MV-4-11 (cell line): ENCODE data around the gene POP7.

Experiments used
- DNase-seq: peaks from one replicate; lab custom pipeline; 2025; lab: John Stamatoyannopoulos, UW

The POP7 gene

DNA sequence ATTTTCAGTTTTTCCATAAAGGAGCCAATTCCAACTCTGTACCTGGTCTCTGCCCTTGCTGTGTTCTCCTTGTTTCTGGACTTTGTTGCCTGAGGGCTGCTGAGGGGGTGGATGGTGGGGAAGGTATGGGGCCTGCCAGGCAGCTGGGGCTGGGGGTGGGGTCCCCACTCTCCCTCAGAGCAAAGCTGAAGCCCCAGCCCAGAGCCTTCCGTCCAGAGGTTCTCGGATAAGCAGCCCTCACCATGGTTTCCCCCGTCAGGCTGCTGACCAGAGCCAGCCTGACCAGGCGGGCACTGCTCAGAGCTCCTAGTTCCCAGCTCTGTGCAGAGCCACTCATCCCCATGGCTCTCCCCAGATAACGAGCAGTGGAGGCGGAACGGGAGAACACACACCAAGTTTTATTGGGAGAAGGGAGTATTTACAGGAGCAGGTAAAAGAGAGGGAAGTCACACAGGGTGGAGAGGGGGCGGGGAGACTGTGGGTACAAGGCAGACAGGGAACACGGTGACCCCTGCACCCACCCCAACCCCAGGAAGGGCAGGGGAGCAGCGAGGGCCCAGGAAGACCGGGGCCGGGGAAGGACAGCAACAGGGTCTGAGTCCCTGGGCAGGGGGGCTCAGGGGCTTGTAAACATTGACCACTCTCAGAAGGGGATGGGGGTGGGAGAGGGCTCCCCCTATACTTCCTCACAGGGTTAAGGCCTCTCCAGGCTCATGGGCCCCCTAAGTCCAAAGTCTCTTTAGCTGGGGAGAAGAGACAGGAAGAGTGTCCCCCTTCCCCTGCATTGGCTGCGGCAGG lies 26.6 kb upstream of the POP7 start:
- DNase-seq: no peak

DNA sequence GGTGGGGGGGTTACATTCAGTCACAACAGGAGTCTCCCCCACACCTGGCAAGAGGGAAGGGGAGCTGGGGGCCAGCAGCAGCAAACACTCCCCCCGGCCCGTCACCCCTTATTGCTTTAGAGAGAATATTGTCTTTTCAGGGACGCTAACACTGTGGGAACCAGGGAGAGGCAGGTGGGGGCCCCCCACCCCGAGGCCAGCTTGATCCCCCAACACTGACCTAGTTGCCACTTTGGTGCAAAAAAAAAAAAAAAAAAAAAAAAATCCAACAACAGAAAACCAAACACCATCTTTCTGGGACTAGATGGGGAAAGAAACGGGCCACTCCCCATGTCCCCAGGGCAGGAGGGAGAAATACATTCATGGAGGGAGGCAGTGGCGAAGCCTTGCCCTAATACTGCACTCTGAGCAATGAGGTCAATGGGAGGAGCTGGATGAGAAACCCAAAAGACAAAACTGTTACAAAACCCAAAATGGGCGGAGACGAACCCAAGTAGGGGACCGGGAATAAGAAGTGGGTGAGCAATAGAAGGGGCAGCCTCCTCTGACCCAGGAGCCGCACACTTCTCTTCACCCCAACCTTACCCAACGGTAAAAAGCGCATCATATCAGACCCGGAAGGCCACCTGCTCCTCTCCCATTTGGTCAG lies 25.9 kb upstream of the POP7 start:
- DNase-seq: peak; percentile 67

DNA sequence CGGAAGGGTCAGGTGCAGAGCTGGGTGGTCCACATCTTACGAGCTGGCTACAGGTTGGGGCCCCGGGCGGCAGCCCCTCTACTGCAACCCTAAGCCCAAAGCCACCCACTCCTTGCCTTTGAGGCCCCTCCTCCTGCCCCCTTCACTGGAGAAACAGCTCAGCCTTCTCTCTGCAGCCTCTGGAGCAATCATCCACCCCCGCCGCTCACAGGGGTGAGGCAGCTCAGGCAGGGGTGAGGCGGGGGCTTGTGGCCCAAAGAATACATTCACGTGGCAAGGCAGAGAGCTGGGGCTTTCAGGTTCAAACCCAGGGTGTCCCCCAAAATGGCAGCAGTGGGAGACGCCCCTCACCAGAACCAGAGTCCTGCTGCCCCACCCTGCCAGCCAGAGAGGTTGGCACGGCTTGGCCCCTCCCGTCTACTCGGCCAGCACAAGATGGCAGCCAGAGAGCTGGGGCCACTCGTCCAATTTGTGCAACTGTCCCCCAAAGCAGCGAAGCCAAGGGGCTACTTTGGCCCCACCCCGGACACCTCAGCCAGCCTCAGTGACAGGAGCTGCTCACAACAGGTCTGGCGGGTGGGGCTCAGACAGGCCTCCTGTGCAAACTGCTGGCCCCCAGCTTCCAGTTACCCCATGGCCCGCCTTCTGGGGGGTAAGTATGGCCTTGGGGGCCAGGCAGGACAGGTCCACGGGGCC lies 25.2 kb upstream of the POP7 start:
- DNase-seq: no peak

DNA sequence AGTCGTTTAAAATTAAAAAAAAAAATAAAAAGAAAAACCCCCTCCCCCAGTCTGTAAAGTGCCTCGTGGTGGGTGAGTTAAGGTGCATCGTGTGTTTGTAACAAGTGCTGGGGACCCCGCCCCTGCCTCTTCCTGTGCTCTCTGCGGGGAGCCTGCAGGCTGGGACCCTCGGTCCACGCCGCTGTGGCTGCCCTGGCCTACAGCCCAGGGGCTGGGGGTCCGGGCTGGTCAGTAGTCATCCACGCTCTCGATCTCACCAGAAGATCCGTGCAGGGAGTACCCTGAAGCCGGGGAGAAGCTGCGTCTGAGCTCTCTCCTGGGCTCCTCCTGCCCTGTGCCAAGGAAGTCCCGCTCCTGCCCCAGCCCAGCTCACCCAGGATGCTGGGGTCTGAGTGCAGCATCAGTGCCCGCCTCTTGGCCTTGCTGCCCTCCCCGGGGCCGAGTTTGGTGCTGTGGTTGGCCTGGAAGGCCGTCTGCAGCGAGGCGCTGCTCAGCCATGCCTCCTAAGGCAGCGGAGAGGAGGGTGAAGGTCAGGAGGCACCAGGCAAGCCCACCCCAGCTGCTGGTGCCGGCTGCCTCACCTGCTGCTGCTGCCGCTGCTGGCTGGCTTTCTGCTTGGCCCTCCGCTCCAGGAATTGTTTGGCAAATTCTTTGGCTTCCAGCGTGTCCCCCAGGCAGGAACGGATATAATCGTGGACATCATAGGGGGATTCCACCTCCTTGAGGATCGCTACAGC lies 24.3 kb upstream of the POP7 start:
- DNase-seq: no peak

DNA sequence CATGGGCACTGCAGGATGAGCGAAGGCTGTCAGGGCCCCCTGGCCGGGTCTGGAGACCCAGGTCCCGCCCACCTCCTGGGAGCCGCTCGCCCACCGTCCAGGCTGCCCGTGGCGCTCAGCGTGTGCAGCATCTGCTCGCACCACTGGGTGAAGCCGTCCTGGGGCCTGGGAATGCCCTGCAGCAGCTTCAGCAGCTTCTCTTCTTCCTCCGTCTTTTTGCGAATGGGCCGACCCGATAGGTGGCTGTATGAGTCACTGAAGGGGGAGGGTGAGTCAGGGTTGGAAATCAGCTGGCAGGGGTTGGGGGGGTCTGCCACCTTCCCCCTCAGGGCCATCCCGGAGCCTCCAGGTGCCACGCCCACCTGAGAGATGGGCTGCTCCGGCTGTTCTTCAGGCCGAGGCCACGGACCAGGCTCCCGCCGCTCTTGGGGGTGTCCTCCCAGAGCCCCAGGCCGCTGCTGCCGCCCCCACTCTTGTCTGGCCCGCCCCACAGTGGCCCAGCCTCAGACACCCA lies 23.6 kb upstream of the POP7 start:
- DNase-seq: no peak

DNA sequence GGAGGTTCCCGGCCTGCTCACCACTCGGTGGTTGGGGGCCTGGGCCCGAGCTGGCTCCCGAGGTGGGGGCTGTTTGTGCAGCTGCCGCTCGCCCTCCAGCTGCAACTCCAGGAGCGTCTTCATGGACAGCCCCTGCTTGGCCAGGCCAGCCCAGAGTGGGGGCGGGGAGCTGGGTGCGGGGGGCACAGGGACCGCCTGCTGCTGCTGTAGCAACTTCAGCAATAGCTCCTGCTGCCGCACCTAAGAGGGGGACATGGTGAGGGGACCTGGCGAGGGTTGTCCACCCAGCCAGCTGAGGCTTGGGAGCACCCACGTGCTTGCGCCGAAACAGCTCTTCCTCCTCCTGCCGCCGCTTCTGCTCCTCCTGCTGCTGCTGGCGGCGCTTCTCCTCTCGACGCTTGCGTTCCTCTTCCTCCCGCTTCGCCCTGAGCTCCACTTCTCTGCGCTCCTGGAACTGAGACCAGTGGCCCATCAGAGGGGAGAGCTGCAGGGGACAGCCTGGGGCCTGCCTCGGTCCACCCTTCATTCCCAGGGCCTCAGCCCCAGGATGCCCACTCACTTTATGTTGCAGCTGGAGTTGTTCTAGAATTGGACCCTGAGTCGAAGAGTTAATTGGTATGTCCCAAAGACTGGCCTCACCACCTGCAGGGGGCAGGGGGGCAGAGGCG lies 22.8 kb upstream of the POP7 start:
- no peak for DNase-seq

DNA sequence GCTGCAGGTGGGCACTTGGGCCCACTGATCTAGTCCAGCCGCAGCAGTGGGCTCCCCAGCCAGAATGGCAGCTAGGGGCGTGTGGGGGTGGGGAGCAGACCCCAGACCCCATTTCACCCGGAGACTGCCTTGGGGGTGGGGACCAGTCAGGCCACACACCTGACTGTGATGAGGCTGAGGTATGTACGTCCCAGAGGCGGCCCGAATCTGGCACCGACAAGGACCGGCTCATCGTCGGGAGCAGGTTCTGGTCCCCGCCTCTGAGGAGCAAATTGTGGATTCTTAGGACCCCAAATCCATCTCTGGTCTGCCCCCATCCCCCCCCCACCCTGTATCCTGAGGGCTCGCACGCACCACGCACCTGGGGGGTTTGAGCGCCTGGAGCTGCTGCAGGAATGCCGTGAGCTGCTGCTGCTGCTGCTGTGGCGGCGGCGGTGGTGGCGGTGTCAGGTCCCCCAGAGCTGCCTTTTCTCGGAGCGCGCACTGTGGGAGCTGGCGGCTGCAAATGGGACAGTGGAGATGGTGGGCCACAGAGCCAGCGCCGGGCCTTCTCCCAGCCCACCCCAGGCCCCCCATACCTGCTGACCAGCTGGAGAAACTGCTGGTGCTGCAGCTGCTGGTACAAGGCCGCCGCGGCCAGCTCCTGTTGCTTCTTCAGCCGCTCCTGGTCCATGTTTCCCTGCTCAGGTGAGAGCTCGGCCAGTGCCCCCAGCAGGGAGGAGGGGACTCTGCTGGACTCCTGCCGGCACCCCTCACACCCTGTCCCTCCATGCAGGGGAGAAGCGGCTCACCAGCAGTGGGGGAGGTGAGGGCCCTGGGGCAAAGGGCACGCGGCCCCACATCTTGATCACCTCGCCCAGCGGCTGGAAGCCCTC lies 22.0 kb upstream of the POP7 start:
- no peak for DNase-seq

DNA sequence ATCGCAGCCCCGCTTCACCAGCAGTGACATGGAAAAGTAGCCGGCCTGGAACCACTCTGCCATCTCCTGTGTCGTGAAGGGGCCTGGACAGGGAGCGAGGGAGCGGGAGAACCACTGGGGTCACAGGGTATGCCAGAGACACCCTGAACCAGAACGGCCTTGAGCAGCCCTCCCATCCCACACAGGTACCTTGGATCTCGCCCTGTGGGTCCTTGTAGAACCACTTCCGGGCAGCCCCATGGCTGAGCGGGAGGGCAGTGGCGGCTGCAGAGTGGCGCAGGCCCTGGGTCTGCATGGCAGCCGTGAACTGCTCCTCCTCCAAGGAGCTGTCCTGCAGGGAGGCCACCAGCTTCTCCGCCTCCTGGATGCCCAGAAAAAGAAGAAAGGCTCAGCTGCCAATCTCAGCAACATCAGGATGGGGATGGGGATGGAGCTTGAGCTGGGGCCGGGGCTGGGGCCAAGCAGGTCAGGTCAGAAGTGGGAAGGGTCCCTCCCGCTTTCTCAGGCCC lies 21.3 kb upstream of the POP7 start:
- no peak for DNase-seq

DNA sequence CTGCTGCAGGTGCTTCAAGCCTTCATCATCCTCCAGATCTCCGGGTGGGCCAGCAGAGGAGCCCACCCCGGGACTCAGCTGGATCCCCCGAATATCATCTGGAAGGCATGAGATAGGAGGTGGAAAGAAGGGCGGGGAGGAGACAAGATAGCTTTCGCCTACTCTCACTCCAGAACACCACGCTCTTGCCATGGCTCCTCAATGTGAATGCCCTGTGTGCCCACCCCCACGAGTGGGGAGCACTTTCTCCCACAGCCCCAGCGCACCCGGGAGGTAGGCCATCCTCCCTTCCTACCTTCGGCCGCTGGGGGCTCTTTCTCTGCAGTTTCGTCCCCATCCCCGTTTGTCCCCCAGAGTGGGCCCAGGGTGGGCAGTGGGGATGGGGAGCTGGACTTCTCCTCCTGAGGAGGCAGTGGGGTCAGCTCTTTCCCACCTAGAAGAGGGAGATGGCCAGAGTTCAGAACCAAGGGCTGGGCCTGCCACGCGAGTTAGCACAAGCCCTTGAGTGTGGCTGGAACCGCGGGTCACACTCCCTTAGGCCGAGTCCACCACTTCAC lies 20.8 kb upstream of the POP7 start:
- DNase-seq: no peak

DNA sequence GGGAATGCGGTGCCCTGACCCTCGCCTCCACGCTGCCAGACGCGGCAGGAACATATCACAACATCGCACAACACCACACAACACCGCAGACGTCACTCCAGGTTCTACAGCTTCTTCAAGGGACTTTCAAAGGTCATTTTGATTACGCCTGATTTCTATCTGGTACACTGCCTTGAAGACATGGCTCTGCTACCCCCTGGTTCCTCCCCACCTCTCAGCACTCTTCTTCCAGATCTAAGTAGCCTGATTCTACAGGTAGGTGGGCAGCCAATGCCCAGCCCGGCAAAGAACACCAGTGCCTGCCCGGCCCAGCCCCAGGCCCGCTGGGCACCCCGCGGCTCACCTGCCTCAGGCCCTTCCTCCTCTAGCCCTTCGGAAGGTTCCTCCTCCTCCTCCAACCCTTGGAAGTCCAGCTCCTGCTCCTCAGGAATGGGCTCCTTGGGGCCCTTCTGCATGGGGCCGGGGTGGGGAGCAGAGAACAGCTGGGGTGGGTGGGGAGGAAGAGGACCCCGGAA lies 20.2 kb upstream of the POP7 start:
- no peak for DNase-seq

DNA sequence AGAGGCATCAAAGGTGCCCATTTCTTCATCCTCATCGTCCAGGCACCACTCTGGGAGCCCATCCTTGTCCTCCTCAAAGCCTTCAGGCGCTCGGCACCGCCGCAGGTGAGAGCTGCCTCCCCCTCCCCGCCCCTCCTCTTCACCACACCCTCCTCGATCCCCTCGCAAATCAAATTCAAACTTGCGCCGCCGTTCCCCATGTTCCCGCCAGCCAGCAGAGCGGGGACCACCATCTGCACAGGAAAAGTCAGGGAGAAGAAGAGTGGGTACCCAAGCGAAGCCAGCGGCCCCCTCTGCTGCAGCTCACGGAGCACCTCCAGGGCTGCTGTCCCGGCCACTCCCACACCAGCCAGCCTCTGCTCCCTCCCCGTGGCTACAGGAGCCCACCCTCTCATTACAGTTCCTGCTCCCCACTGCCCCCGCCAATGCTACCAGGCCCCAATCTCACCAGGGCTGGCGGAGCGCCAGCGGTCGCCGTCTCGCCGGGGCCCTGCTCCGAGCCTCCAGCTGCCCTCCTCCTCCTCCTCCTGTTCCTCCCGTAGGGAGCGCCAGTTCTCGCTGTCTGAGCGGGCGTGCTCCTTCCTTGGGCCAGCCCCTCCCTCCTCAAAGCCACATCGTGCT lies 19.6 kb upstream of the POP7 start:
- DNase-seq: no peak

DNA sequence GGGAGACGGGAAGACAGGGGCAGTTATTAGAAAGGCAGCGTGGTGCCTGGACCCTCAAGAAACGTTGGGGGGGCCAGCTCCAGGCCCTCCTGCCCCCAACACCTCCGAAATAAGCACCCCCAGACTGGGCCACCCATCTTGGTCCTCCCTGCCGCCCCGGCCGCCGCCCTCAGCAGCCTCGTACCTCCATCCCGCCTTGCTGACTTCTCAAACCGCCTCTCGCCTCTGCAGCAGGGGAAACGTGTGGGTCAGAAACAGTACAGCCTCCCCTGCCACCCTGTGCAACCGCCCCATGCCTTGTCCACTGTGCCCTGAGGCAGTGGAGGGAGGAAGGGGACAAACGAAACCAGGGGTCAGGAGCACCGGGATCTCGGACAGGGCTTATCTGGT lies 19.1 kb upstream of the POP7 start:
- DNase-seq: no peak

DNA sequence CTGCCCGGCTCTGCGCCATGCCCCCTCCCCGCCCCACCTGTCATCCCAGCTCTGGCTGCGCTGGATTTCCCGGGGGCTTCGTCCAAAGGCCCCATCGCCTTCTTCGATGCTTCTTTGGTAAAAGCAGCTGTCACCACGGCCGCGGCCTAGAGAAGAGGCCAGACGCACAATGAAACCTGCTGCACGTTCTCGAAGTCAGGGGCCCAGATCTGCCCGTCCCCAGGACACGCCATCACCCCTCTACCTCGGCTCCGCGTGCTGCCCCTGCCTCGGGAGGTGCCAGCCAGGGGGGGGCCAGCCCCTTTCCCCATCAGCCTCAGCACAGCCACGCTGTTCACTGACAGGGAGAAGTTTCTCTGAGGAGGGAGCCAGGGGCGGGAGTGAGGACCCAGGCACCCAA lies 18.7 kb upstream of the POP7 start:
- no peak for DNase-seq

DNA sequence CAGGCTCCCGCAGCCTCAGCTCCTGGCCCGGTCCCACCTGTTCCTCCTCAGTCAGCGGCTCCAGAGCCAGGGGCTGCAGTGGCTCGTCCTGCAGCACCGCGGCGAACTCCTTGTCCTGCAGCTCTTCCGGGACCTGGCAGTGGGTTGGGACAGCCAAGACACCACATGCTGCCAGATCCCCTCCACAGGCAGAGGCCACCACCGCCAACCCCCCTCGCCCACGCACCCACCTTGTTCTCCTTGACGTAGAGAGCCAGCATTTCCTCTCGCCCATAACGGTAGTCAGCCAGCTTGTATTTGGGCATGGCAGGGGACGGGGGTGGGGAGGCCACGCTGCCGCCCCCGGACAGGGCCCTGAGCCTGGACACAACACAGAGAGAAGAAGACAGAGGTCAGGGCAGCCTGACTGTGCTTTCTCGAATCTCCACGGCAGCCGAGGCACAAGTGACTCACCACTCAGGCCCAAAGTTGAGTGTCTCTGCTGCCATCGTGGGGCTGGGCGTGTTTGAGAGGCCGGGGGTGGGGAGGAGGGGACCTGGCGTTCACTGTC lies 18.1 kb upstream of the POP7 start:
- no peak for DNase-seq

DNA sequence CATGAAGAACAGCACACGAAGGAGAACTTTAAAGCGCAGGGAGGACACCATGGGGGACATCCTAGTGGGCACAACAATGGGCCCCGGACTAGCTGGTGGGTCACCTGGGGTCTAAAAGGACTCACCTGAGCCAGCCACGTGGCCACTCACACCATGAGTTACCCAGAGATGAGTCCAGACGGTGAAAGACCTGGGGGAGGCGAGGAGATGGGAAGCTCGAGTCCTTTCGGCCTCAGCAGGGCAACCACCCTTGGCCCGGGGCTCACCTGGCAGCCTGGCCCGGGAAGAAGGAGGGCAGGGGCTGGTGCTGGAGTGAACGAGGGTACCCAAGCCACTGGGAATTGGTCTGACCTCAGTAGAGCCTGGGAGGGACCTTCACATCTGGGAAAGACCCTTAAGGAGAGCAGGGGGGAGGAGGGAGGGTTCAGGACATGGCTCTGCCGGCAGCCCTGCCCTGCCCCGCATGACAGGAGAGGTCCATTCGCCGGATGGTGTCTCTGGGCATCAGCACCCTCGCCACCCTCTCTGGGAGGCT lies 17.5 kb upstream of the POP7 start:
- DNase-seq: no peak

DNA sequence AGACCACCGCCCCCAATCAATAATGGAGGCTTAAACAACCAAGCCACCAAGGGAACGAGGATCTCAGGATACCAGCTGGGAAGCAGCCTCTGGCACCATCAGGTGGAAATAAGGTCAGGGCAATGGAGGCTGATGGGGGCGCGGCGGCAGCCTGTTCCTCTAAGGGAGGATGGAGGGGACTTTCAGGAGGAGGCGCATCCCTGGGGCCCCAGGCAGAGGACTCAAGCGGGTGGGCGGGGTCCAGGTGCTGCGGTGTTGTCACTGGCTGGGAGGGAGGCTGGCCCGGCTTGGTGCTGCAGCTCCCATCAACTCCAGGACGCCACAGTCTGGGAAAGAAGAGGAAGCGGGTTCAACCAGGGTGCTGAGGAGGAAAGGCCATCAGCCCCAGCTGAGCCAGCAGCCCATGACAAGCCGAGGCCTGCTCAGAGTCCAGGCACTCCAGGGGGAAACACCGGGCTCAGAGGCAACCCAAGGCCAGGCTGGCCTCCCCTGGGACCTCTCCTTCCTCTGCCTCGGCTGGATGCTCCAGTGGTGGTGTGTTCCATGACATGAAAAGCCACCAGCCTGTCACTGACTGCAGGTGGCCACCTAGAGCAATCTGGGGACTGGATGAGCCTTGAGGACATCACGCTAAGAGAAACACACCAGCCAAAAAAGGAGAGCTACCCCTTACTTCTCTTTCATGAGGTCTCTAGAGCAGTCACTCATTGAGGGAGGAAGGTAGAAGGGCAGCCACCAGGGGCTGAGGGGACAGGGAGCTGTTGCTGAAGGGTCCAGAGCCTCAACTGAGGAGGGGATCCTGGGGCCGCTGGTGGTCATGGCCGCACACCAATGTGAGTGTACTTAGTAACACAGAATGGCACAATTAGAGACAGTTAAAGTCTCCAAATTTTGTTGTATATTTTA lies 16.4 kb upstream of the POP7 start:
- DNase-seq: no peak

DNA sequence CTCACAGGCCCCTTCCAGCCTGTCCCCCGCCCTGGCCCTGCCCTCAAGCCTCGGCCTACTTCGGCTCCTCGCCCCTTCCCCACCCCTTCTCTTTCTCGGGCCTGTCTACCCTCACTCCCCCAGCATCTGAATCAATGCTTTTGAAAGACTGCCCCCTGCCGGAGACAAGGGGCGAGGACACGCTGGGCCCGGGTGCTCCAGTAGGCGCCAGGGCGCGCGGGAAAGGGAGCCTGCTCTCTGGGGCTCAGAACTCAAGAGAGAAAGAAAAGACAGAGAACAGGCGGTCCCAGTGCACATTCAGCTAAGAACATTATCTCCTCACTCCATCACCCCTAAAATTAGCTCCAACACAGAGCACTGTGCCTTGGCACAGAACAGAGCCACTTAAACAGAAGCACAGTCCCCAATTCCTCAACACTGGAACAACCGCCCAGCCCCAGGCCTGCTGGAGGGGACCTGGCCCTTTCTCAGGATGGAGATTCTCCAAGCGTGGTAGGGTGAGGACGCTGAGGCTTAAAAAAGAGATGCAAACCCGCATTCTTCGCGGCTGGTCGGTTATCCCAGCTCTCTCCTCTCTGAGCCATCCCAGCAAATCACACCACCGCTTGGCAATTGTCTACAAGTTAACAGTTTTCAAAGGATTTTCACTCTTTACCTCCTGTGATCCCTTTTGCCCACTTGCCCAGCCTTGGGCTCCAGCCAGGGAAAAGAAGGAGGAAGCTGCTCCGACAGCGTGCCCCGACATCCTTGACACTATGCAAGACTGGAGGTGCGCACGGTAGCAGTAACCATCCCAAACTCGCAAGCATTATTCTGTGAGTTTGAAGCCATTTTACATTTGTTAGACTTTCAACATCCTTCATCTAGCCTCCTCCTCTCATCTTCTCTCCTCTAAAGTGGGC lies 14.0 kb upstream of the POP7 start:
- peak; percentile 63 for DNase-seq
